SU-DHL-6 (cell line): ENCODE data around the gene EXTL2.
"Not testable (repeated sequence)": the region's sequence is repeated elsewhere in the genome, so short reads cannot be mapped to it uniquely, and the experiment has no call there.

Experiments
- H2AFZ ChIP-seq: fragments of 200-600 bp; sonication (generic); 2 replicates; pipeline ENCODE4 v1.6.1; 2014; ENCODE audit warnings: low read depth, mild to moderate bottlenecking, moderate library complexity, mixed read lengths, antibody characterized with exemption, low read length; ENCODE audit not compliant: severe bottlenecking
- H3F3A ChIP-seq: fragments of 200-600 bp; shearing (Covaris generic); 2 replicates; pipeline ENCODE4 v1.6.0; 2016; ENCODE audit warnings: antibody characterized with exemption, mild to moderate bottlenecking; ENCODE audit not compliant: insufficient read depth
- H3K27ac ChIP-seq: fragments of 200-600 bp; sonication (generic); 2 replicates; pipeline ENCODE4 v1.5.1; 2016; ENCODE audit warnings: low read depth, mild to moderate bottlenecking, low read length, moderate library complexity, mixed read lengths
- H3K27me3 ChIP-seq: fragments of 200-600 bp; sonication (generic), shearing (Covaris generic); 2 replicates; pipeline ENCODE4 v1.6.0; 2014; ENCODE audit warnings: mild to moderate bottlenecking, low read length
- H3K36me3 ChIP-seq: fragments of 200-600 bp; sonication (generic); 2 replicates; pipeline ENCODE4 v1.6.1; 2014; ENCODE audit warnings: mild to moderate bottlenecking, low read length, mixed read lengths
- H3K4me2 ChIP-seq: fragments of 300-600, 200-600 bp; shearing (Covaris generic), sonication (generic); 2 replicates; pipeline ENCODE4 v1.6.0; 2014; ENCODE audit warnings: low read length, low read depth, mild to moderate bottlenecking; ENCODE audit not compliant: poor library complexity, severe bottlenecking
- H3K4me3 ChIP-seq: fragments of 200-600 bp; sonication (generic); 2 replicates; pipeline ENCODE4 v1.5.1; 2014; ENCODE audit warnings: antibody characterized with exemption, low read length, mild to moderate bottlenecking, mixed read lengths; ENCODE audit not compliant: insufficient read depth, poor library complexity, severe bottlenecking
- H3K79me2 ChIP-seq: fragments of 200-600 bp; sonication (generic); 2 replicates; pipeline ENCODE4 v1.6.1; 2014; ENCODE audit warnings: mild to moderate bottlenecking, low read length, moderate library complexity; ENCODE audit not compliant: insufficient read depth
- H3K9ac ChIP-seq: fragments of 200-600 bp; sonication (generic); 2 replicates; pipeline ENCODE4 v1.7.0; 2014; ENCODE audit warnings: mild to moderate bottlenecking, low read length
- H3K9me2 ChIP-seq: fragments of 200-600 bp; sonication (generic); replicated peaks from 2 replicates; pipeline ENCODE4 v1.6.1; 2014; ENCODE audit warnings: low read length; ENCODE audit not compliant: insufficient read depth
- H3K9me3 ChIP-seq: fragments of 200-600 bp; sonication (generic); 2 replicates; pipeline ENCODE4 v1.6.1; 2014; ENCODE audit warnings: low read length, mixed read lengths; ENCODE audit not compliant: insufficient read depth
- H4K20me1 ChIP-seq: fragments of 200-600 bp; sonication (generic); 2 replicates; pipeline ENCODE4 v1.6.1; 2014; ENCODE audit warnings: low read depth, mild to moderate bottlenecking, antibody characterized with exemption, low read length, moderate library complexity, mixed read lengths
- CTCF ChIP-seq: fragments of 200-600 bp; sonication (generic); IDR thresholded peaks from one replicate; pipeline ENCODE4 v1.5.1; 2017; ENCODE audit warnings: antibody characterized with exemption, mild to moderate bottlenecking, low read length, moderate library complexity; ENCODE audit not compliant: insufficient read depth, poor library complexity, severe bottlenecking
- EZH2phosphoT487 ChIP-seq: fragments of 200-600 bp; sonication (generic), shearing (Covaris generic); conservative IDR thresholded peaks from 2 replicates; pipeline ENCODE4 v1.6.1; 2018; ENCODE audit warnings: mild to moderate bottlenecking, antibody characterized with exemption, low read length, moderate library complexity, mixed read lengths

EXTL2 gene

GRCh38 chr1:100847361-100848082, 47.1 kb downstream of the EXTL2 start:
- no peaks in the 10 kb centered on the region for H4K20me1 ChIP-seq
- H3K9me3 ChIP-seq: no peaks in the 10 kb centered on the region
- no peaks in the 10 kb centered on the region for H3K36me3 ChIP-seq
- H3K27ac ChIP-seq: no peak overlapping the region
- H3K4me2 ChIP-seq: no peak overlapping the region
- no peaks in the 10 kb centered on the region for H3K79me2 ChIP-seq
- TF ChIP-seq CTCF: no peak
- TF ChIP-seq EZH2phosphoT487: no peak
- H3K9ac ChIP-seq: no peak overlapping the region
- H3F3A ChIP-seq: no peaks in the 10 kb centered on the region
- H3K9me2 ChIP-seq: no peaks in the 10 kb centered on the region
- H3K4me3 ChIP-seq: no peak overlapping the region
- H3K27me3 ChIP-seq: no peaks in the 10 kb centered on the region
- no peak overlapping the region for H2AFZ ChIP-seq

- H3K4me3 ChIP-seq, H3K27me3 ChIP-seq, H3K27ac ChIP-seq, H3K9me2 ChIP-seq, H3F3A ChIP-seq, H3K9ac ChIP-seq, H3K36me3 ChIP-seq, H2AFZ ChIP-seq, H4K20me1 ChIP-seq, H3K79me2 ChIP-seq, H3K4me2 ChIP-seq, H3K9me3 ChIP-seq: not testable (repeated sequence)
Observed at GRCh38 chr1:100843160-100843559, 51.5 kb downstream of the EXTL2 start.

- Histone ChIP-seq H4K20me1 (no peaks in the 10 kb centered on the region), H3K9ac (no peak overlapping the region), H3F3A (no peaks in the 10 kb centered on the region), H3K27me3 (no peaks in the 10 kb centered on the region), H3K79me2 (no peaks in the 10 kb centered on the region), H3K4me3 (no peak overlapping the region), H3K4me2 (no peak overlapping the region), H2AFZ (no peak overlapping the region), H3K27ac (no peak overlapping the region), H3K9me2 (no peaks in the 10 kb centered on the region), H3K36me3 (no peaks in the 10 kb centered on the region), H3K9me3 (no peaks in the 10 kb centered on the region)
- TF ChIP-seq CTCF (no peak), EZH2phosphoT487 (no peak)
Observed at GRCh38 chr1:100835866-100836842, 58.5 kb downstream of the EXTL2 start.
